ENCODE data around the gene SECTM1.

SECTM1 gene

GRCh38 chr17:82329683-82330321 lies 3.8 kb downstream of the SECTM1 start:
- TF ChIP-seq ZNF8 (CRISPR knock-in tag; IDR thresholded peaks at IDR 0.05): no peak
- no peak for TF ChIP-seq ZC3H10 (CRISPR knock-in tag; IDR thresholded peaks at IDR 0.05)
- no peak for TF ChIP-seq CREB5 (CRISPR knock-in tag; IDR thresholded peaks at IDR 0.05; ENCODE audit: low read depth)
- TF ChIP-seq TCF4 (CRISPR knock-in tag; IDR thresholded peaks at IDR 0.05; ENCODE audit: borderline replicate concordance): no peak
- TF ChIP-seq ISL1 (CRISPR knock-in tag; IDR thresholded peaks at IDR 0.05): no peak
- TF ChIP-seq ZFP3 (CRISPR knock-in tag; IDR thresholded peaks at IDR 0.05): no peak
- TF ChIP-seq OSR1 (CRISPR knock-in tag; IDR thresholded peaks at IDR 0.05): no peak
- no peak for TF ChIP-seq GLIS3 (CRISPR knock-in tag; IDR thresholded peaks at IDR 0.05)
- TF ChIP-seq TSHZ2 (CRISPR knock-in tag; IDR thresholded peaks at IDR 0.05): no peak
- no peak for TF ChIP-seq RARB (CRISPR knock-in tag; IDR thresholded peaks at IDR 0.05)
- no peak for TF ChIP-seq ZFP30 (CRISPR knock-in tag; IDR thresholded peaks at IDR 0.05)
- TF ChIP-seq CSDC2 (CRISPR knock-in tag; IDR thresholded peaks at IDR 0.05): no peak
- no peak for TF ChIP-seq POU6F1 (CRISPR knock-in tag; IDR thresholded peaks at IDR 0.05; ENCODE audit: borderline replicate concordance, low read depth)
- no peak for TF ChIP-seq BACH2 (CRISPR knock-in tag; IDR thresholded peaks at IDR 0.05; ENCODE audit: borderline replicate concordance)
- no peak for TF ChIP-seq ZNF70 (CRISPR knock-in tag; IDR thresholded peaks at IDR 0.05)
- no peak for TF ChIP-seq ESRRG (CRISPR knock-in tag; IDR thresholded peaks at IDR 0.05)
- TF ChIP-seq SNAI2 (CRISPR knock-in tag; IDR thresholded peaks at IDR 0.05): no peak
- no peak for TF ChIP-seq TOX (CRISPR knock-in tag; IDR thresholded peaks at IDR 0.05; ENCODE audit: borderline replicate concordance)

GRCh38 chr17:82328994-82329507 lies 4.5 kb downstream of the SECTM1 start:
- no peak for ATAC-seq
- TF ChIP-seq BACH2 (CRISPR knock-in tag; IDR thresholded peaks at IDR 0.05; ENCODE audit: borderline replicate concordance) (no peak), RARB (CRISPR knock-in tag; IDR thresholded peaks at IDR 0.05) (no peak), PATZ1 (CRISPR knock-in tag; IDR thresholded peaks at IDR 0.05; ENCODE audit: borderline replicate concordance) (no peak)

More at GRCh38 chr17:82329683-82330321, 3.8 kb downstream of the SECTM1 start:
- ATAC-seq: no peak

- ATAC-seq: no peak
- TF ChIP-seq ZNF565 (CRISPR knock-in tag; conservative IDR thresholded peaks at IDR 0.05; ENCODE audit: low read depth) (no peak), CSDC2 (CRISPR knock-in tag; IDR thresholded peaks at IDR 0.05) (no peak), ZNF70 (CRISPR knock-in tag; IDR thresholded peaks at IDR 0.05) (no peak), SNAI2 (CRISPR knock-in tag; IDR thresholded peaks at IDR 0.05) (no peak), GLIS3 (CRISPR knock-in tag; IDR thresholded peaks at IDR 0.05) (no peak), OSR1 (CRISPR knock-in tag; IDR thresholded peaks at IDR 0.05) (no peak), CREB5 (CRISPR knock-in tag; IDR thresholded peaks at IDR 0.05; ENCODE audit: low read depth) (no peak), ZNF8 (CRISPR knock-in tag; IDR thresholded peaks at IDR 0.05) (no peak), PPARA (CRISPR knock-in tag; IDR thresholded peaks at IDR 0.05; ENCODE audit: borderline replicate concordance) (no peak), ESRRG (CRISPR knock-in tag; IDR thresholded peaks at IDR 0.05) (no peak), ARNTL (CRISPR knock-in tag; IDR thresholded peaks at IDR 0.05; ENCODE audit: borderline replicate concordance, low read depth) (no peak), ZC3H10 (CRISPR knock-in tag; IDR thresholded peaks at IDR 0.05) (no peak), CSRNP3 (CRISPR knock-in tag; IDR thresholded peaks at IDR 0.05) (no peak), PATZ1 (CRISPR knock-in tag; IDR thresholded peaks at IDR 0.05; ENCODE audit: borderline replicate concordance) (no peak), RARB (CRISPR knock-in tag; IDR thresholded peaks at IDR 0.05) (no peak), ISL1 (CRISPR knock-in tag; IDR thresholded peaks at IDR 0.05) (no peak)
Observed at GRCh38 chr17:82328141-82328993, 5.2 kb downstream of the SECTM1 start.
